Spinal cord (tissue), 10 donors: ENCODE data around the gene AXIN2. TPM values are rescaled to one million over a fixed set of nuclear protein-coding genes. Genes with fewer than 3 reads are reported as not detected.

Source experiments
- DNase-seq, 6 donors: peaks; one replicate each; pipeline versions ENCODE4 v3.0.0 to v3.0.0-alpha.2; 2013 to 2015; ENCODE audit warnings: low spot score in 6 of 6, low read depth in 4 of 6
- H3K27ac ChIP-seq: one replicate; pipeline ENCODE4 v1.5.1; 2013; ENCODE audit warnings: low read depth, low read length, control low read depth
- H3K27me3 ChIP-seq: one replicate; pipeline ENCODE4 v1.6.1; 2013; ENCODE audit warnings: low read length; ENCODE audit not compliant: control insufficient read depth, insufficient read depth
- H3K36me3 ChIP-seq: one replicate; pipeline ENCODE4 v1.6.1; 2013; ENCODE audit warnings: low read length; ENCODE audit not compliant: control insufficient read depth, insufficient read depth
- H3K4me1 ChIP-seq: one replicate; pipeline ENCODE4 v1.6.1; 2013; ENCODE audit warnings: low read length; ENCODE audit not compliant: control insufficient read depth, insufficient read depth
- H3K4me3 ChIP-seq: one replicate; pipeline ENCODE4 v1.5.1; 2013; ENCODE audit warnings: low read depth, low read length, control low read depth
- H3K9me3 ChIP-seq: one replicate; pipeline ENCODE4 v1.6.1; 2013; ENCODE audit warnings: low read length; ENCODE audit not compliant: control insufficient read depth, insufficient read depth
- WGBS: methylation state at CpG from one replicate; pipeline ENCODE4 v1.1.5; 2013; ENCODE audit warnings: missing lambda C conversion rate; ENCODE audit not compliant: insufficient coverage; 5-methylcytosine and 5-hydroxymethylcytosine counted together
- polyA plus RNA-seq, 2 donors: library from polyadenylated mRNA; unstranded; fragments of 120-200 nt; gene quantifications; one replicate each; pipeline ENCODE4 v1.2.1, GENCODE V29; 2013; ENCODE audit not compliant: insufficient read length in 2 of 2
- total RNA-seq, 2 donors: library from RNA; depleted of rRNA in 1 of 2; stranded (reverse); fragments of 120-200 nt in 1 of 2; fragments of >200 nt in 1 of 2; gene quantifications; one replicate each; pipeline versions ENCODE4 v1.2.3 to v1.2.4, GENCODE V29; 2013 to 2014
- donor health status: healthy.

Gene AXIN2
- total and polyA plus RNA-seq, 4 donors: 17.4 to 51.4 (median 33.4) TPM

GRCh38 chr17:65584604-65585521 lies 23.4 kb upstream of the AXIN2 start:
- DNase-seq: peak in 1 of 6 donors; percentile 58
- H3K4me1 ChIP-seq: peaks cover 32% of the 10 kb centered on the region
- no peak overlapping the region for H3K27ac ChIP-seq
- H3K27me3 ChIP-seq: no peaks in the 10 kb centered on the region
- 72% methylated on average over 10 of the region's 12 CpGs for WGBS
- no peak overlapping the region for H3K4me3 ChIP-seq
- no peaks in the 10 kb centered on the region for H3K36me3 ChIP-seq
- no peaks in the 10 kb centered on the region for H3K9me3 ChIP-seq

DNA sequence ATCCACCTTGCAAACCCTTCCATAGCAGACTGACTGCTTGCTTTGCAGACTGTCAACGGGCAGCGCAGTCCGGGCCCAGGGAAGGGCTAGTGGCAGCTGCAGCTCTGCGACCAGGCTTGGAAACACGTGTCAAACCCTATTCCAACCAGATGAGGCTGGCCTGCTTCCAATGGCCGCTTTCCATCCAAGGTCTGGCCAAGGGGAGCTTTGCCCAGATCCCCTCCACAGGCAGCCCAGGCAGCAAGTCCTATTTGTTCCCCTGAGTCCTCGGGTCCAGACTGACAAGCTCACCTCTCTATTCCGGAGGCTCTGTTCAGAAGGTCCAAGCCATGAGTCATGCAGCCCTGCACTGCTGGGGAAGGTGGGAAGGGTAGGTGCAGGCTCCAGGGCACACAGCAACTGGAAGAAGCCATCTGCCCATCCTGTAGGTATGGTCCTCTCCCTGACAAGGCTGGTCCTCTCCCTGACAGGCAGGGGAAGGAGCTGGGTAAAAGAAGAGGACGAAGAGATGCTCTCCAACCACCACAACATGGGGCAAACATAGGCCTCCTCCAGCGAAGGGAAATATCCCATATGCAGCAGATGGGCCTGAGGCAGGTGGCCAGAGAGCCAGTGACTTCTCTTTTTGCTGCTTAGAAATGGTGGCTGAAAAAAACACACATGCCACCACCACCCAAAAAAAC lies 22.6 kb upstream of the AXIN2 start:
- no peaks in the 10 kb centered on the region for H3K9me3 ChIP-seq
- H3K27ac ChIP-seq: no peak overlapping the region
- H3K4me3 ChIP-seq: no peak overlapping the region
- peak in 3 of 6 donors; percentile 42 to 84 (median 62) for DNase-seq
- WGBS: 54% methylated on average over 8 of the region's 10 CpGs
- no peaks in the 10 kb centered on the region for H3K27me3 ChIP-seq
- H3K36me3 ChIP-seq: no peaks in the 10 kb centered on the region
- peaks cover 30% of the 10 kb centered on the region for H3K4me1 ChIP-seq

DNA sequence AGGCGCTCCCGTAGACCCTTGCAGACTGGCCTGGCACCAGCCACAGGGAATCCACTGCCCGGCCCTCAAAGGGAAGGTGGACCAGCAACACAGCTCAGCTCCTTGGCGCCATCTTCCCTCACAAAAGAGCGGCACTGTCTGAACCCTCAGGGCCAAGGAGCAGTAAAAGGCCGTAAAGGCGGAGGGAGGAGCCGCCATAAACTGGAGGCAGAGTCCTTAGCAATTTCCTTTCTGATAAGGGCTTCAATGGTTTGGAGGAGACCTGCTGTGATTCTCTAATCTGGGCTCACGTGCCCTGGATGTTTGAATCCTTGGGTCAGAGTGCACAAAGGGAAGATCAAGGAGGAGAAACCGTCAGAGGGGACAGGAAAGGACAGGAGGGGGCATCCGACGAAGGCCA lies 15.5 kb upstream of the AXIN2 start:
- no peaks in the 10 kb centered on the region for H3K36me3 ChIP-seq
- no peak overlapping the region for H3K4me3 ChIP-seq
- 57% methylated on average over 11 of the region's 12 CpGs for WGBS
- H3K4me1 ChIP-seq: no peaks in the 10 kb centered on the region
- no peak overlapping the region for H3K27ac ChIP-seq
- no peak for DNase-seq
- no peaks in the 10 kb centered on the region for H3K27me3 ChIP-seq
- H3K9me3 ChIP-seq: no peaks in the 10 kb centered on the region

GRCh38 chr17:65573282-65573602 lies 11.8 kb upstream of the AXIN2 start:
- H3K27me3 ChIP-seq: no peaks in the 10 kb centered on the region
- no peaks in the 10 kb centered on the region for H3K9me3 ChIP-seq
- no peak overlapping the region for H3K4me3 ChIP-seq
- DNase-seq: no peak
- H3K4me1 ChIP-seq: no peaks in the 10 kb centered on the region
- WGBS: 54% methylated on average over 5 of the region's 5 CpGs
- no peaks in the 10 kb centered on the region for H3K36me3 ChIP-seq
- no peak overlapping the region for H3K27ac ChIP-seq

GRCh38 chr17:65572581-65573281 lies 11.3 kb upstream of the AXIN2 start:
- H3K9me3 ChIP-seq: no peaks in the 10 kb centered on the region
- no peak for DNase-seq
- H3K4me1 ChIP-seq: no peaks in the 10 kb centered on the region
- 61% methylated on average over 14 of the region's 14 CpGs for WGBS
- no peaks in the 10 kb centered on the region for H3K36me3 ChIP-seq
- no peak overlapping the region for H3K4me3 ChIP-seq
- no peaks in the 10 kb centered on the region for H3K27me3 ChIP-seq
- no peak overlapping the region for H3K27ac ChIP-seq

DNA sequence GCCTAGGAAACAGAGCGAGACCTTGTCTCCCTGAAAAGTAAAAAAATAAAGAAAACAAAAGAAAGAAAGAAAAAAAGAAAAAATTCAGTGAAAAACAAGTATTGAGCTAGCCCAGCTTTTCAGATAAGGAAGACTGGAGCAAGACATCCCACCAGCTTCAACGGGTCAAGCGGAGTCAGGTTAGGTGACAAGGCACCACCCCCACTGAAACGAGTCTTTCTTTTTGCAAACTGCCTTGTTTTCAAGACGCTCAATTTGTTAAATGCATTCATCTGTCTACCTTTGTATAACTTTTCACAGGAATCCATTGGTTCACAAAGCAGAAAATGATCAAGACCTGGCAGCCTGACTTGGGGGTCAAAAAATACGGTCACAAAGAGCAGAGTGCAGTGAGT lies 10.7 kb upstream of the AXIN2 start:
- Histone ChIP-seq H3K36me3 (no peaks in the 10 kb centered on the region), H3K4me1 (no peaks in the 10 kb centered on the region), H3K27me3 (no peaks in the 10 kb centered on the region), H3K4me3 (no peak overlapping the region), H3K9me3 (no peaks in the 10 kb centered on the region), H3K27ac (no peak overlapping the region)
- no peak for DNase-seq
- 43% methylated on average over 4 of the region's 6 CpGs for WGBS

DNA sequence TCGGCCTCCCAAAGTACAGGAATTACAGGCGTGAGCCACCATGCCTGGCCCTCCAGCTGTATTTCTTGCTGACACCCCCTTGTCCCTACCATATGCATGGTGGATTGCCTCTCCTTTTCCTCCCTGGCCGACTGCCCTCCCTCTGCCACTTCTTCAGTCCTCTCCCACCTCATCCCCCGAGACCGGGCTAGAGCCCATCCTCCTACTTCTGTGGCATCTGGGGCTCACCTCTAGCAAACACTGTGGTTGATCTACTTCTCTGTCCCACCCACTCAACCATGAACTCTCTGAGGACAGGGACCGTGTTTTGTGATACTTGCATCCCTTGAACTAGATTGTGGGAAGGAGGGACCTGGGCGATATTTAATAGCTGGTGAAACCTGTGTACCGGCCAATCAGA lies 7.5 kb upstream of the AXIN2 start:
- H3K27ac ChIP-seq: no peak overlapping the region
- DNase-seq: no peak
- no peaks in the 10 kb centered on the region for H3K9me3 ChIP-seq
- no peak overlapping the region for H3K4me3 ChIP-seq
- peaks cover 16% of the 10 kb centered on the region for H3K4me1 ChIP-seq
- no peaks in the 10 kb centered on the region for H3K36me3 ChIP-seq
- no peaks in the 10 kb centered on the region for H3K27me3 ChIP-seq
- WGBS: 94% methylated on average over 8 of the region's 8 CpGs

DNA sequence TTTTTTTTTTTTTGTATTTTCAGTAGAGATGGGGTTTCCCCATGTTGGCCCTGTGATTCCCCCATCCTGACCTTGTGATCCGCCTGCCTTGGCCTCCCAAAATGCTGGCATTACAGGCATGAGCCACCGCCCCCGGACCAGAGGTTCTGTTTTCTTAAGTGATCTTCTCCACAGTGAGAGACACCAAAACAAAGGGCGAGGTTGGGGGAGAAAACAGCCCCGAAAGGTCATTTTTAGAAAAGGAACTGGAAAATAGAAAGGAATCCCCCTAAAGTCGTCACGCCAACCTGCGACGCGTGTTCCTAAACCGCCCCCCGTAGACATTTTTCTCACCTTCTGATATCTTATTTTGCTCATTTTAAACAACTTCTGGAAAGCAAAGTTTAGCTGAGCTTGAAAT lies 6.1 kb upstream of the AXIN2 start:
- DNase-seq: no peak
- Histone ChIP-seq H3K4me3 (no peak overlapping the region), H3K27ac (no peak overlapping the region), H3K4me1 (peaks cover 24% of the 10 kb centered on the region), H3K36me3 (no peaks in the 10 kb centered on the region), H3K27me3 (no peaks in the 10 kb centered on the region), H3K9me3 (no peaks in the 10 kb centered on the region)
- WGBS: 100% methylated on average over 2 of the region's 12 CpGs

DNA sequence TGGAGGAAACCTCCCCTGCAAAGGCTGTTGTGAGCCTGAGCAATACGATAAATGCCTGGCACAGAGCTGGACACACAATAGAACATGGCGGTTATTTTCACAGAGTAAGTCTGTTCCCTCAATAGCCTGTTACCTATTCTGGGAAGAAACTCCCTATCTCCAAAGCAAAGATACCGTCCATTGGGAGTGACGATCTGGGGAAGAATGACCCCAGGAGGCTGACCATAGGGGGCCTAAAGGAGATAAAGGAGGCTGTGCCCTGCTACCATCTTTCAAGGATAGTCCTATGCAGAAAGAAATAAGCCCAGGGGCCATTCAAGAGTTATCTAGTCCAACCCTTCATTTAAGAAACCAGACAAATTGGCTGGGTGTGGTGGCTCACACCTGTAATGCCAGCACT lies 4.1 kb upstream of the AXIN2 start:
- WGBS: no CpG with 5 or more reads among the region's 4 CpGs
- no peak overlapping the region for H3K27ac ChIP-seq

More for the DNA sequence above, 4.1 kb upstream of the AXIN2 start:
- Histone ChIP-seq H3K4me3 (no peak overlapping the region), H3K36me3 (no peaks in the 10 kb centered on the region), H3K4me1 (peaks cover 31% of the 10 kb centered on the region), H3K9me3 (no peaks in the 10 kb centered on the region), H3K27me3 (no peaks in the 10 kb centered on the region)
- DNase-seq: no peak
